ENCODE results near the gene TTC38.

DNA sequence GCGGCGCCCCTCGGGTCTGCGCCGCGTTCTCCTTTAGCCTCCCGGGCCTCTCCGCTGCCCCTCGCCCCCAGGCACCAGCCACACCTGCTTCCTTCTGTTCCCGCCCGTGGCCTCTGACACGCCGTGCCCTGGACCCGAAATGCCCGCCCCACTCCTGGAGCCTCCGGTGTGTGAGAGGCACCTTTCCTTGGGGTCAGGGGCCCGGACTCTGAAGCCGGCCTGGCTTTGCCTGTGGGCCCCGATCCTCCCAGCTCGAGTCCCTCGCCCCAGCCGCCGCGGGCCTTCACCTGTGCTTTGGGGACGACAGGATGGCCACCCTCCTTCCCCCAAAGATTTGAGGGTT, 17.1 kb upstream of the TTC38 start:
- TF ChIP-seq, protein P1, sequence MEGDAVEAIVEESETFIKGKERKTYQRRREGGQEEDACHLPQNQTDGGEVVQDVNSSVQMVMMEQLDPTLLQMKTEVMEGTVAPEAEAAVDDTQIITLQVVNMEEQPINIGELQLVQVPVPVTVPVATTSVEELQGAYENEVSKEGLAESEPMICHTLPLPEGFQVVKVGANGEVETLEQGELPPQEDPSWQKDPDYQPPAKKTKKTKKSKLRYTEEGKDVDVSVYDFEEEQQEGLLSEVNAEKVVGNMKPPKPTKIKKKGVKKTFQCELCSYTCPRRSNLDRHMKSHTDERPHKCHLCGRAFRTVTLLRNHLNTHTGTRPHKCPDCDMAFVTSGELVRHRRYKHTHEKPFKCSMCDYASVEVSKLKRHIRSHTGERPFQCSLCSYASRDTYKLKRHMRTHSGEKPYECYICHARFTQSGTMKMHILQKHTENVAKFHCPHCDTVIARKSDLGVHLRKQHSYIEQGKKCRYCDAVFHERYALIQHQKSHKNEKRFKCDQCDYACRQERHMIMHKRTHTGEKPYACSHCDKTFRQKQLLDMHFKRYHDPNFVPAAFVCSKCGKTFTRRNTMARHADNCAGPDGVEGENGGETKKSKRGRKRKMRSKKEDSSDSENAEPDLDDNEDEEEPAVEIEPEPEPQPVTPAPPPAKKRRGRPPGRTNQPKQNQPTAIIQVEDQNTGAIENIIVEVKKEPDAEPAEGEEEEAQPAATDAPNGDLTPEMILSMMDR (IDR thresholded peaks at IDR 0.05), result no peak
- TF ChIP-seq POLR2A (IDR thresholded peaks at IDR 0.05), result no peak

Measured in testis (tissue), 2 donors.